OCI-M1 (cell line): ENCODE results near the gene RAB44.
"Not testable (repeated sequence)": the region's sequence is repeated elsewhere in the genome, so short reads cannot be mapped to it uniquely, and the experiment has no call there.

ENCODE experiments used
- DNase-seq: peaks from one replicate; lab custom pipeline; 2025; lab: John Stamatoyannopoulos, UW

The RAB44 gene

DNA sequence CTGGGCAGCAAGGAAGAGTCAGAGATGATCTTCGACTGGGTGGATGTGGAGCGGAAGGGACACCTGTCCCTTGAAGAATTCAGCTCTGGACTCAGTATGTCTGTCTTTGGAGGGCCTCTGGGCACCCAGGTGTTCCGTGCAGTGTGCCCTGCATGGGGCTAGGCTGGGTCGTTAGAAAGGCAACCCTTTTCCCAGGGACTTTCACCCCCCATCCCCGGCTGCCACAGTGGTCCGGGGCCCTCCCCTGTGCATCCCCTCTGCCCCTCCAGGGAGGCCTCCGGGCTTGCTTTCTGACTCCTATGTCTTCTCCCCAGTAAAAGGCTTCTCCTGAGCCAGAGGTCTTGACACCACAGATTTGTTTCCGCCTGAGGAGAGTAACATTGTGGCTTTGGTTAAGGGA lies 16.2 kb downstream of the RAB44 start:
- DNase-seq = no peak

DNA sequence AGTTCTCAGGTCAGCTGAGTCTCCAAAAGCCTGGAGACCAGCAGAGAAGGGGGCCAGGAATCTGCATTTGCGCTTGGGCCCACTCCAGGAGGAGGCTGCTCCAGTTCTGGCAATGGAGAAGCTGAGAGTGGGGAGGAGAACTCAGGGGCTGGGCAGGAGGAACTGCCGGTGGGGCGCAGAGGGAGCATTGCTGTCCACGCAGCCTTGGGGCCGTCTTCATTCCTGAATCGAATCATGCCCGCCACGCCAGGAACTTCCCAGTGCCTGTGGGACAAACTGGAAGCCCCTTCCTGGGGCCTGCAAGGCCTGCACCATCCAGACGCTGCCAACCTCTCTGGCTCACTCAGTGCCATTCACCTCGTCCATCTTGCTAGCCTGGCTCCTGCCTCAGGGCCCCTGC lies 16.9 kb downstream of the RAB44 start:
- no peak for DNase-seq

DNA sequence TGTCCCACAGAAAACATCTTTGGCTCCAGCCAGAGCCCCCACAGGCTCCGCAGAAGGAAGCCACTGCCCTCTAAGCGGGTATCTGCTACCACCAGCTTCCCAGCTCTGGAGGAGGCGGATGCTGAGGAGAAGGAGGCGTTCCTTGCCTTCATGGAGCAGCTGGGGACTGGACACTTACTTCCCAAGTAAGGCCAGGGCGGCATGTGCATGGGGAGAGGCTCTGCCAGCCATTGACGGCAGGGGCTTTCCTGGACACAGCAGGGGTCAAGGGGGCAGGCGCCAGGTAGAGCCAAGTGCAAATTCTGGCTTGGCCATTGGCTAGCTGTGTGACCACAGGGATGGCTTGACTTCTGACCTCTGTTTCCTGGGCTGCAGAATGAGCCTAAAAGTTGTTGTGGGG lies 17.8 kb downstream of the RAB44 start:
- no peak for DNase-seq

DNA sequence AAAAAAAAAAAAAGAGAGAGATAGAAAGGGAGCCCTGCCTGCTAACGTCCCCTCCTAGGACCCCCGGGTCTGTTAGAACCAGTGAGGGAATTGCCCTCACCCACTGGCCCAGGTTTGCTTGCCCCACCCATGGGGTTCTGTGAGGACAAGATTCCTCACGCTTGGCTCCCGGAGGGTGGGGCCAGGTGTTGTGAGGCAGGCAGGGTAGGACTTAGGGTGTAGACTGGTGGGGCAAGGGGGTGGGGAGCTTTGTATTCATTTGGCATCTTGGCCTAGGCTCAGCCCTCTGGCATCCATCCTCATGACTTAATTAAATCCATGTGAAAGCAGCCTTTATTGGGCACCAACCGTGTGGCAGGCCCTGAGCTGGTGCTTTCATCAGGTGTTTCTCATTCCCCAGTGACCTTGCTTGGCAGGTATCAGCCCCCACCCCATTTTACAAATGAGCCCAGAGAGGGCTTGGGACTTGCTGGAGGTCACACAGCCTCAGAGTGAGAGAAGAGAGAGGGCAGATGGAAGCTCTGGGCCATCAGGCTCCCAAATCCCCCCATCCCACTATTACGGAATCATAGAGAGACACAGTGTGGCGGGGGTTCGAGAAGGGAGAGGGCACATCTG lies 19.0 kb downstream of the RAB44 start:
- DNase-seq = no peak

DNA sequence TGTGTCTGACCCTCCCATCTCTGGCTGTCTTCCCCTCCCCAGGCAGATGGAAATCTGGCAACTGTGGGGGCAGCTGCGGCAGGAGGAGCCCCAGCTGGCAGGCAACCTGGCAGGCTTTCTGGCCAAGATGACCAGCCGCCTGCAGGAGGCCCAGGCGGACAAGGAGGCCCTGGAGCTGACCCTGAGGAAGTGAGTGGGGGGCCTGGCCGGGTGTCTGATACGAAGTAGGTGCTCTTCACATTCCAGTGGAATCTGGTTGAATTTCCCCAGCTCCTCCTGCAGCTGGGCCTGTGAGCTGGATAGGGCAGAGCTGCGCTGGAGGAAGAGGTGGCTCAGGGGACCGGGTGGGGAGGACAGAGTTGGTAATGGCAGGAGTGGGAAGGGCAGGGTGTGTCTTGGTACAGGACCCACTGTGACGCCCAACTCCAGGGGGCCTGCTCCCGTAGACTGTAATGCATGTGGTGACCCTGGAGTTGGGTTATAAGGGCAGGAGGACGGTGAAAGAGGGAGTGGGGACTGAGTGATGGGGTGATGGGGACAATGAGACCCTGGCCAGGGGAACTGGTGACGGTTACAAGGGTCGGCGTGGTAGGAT lies 19.7 kb downstream of the RAB44 start:
- no peak for DNase-seq

DNA sequence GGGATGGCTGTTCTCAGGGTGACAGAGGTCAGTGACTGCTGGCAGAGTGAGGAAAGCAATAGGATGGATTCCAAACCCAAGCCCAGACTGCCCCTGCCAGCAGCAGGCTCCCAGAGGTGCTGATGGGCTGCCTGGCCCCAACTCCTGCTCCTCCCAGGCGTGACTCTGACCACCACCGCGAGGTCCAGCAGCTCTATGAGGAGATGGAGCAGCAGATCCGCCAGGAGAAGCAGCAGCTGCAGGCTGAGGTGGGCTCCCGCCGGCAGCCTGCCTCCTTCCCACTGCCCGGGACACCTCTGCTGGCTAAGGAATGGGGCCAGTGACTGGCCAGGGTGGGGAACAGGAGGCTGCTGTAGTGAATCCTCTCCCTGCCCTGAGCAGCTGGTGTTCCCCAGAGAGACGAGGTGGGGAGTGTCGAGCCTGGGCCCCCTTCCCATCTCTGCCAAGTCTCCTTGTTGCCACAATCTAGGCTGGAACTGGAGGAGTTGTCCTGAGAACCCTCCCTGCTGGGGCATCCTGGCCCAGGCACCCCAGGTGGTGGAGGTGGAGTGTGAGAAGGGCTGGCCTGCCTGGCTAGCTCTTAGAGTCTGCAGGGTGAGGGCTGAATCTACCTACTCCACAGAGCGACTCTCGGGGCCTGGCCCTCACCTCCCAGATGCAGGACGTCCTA lies 20.4 kb downstream of the RAB44 start:
- DNase-seq = no peak

DNA sequence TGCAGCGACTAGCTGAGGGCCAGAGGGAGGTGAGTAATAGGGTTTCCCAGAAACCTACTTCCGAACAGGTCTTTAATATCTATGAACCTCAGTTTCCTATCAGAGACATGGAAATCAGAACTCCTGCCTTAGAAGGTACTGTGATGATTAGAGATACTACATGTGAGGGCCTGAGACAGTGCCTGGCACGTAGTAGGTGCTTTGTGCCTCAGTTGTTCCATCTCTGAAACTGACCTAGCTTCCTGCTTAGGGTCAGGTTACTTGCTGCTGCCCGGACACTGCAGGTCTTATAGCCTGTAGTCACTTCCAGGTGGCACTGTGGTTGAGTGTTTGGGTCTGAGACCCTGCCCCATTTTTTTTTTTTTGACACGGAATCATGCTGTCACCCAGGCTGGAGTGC lies 20.9 kb downstream of the RAB44 start:
- DNase-seq = no peak

DNA sequence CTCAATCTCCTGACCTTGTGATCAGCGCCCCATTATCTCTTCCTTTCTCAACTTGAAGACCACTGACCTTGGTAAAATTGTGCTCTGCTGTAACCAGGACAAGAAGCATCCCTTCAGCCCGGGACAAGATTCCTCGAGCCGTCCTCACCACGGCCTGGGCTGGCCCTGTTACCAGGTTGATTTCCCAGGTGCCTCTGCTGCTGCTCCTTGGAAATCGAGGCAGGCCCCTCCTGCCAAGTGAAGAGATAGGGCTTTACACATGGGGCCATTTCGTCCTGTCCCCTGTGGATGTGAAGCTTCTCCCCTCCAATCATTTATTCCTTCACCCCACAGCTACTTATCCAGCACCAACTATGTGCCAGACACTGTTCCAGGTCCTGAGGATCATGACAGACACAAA lies 21.5 kb downstream of the RAB44 start:
- DNase-seq = no peak

DNA sequence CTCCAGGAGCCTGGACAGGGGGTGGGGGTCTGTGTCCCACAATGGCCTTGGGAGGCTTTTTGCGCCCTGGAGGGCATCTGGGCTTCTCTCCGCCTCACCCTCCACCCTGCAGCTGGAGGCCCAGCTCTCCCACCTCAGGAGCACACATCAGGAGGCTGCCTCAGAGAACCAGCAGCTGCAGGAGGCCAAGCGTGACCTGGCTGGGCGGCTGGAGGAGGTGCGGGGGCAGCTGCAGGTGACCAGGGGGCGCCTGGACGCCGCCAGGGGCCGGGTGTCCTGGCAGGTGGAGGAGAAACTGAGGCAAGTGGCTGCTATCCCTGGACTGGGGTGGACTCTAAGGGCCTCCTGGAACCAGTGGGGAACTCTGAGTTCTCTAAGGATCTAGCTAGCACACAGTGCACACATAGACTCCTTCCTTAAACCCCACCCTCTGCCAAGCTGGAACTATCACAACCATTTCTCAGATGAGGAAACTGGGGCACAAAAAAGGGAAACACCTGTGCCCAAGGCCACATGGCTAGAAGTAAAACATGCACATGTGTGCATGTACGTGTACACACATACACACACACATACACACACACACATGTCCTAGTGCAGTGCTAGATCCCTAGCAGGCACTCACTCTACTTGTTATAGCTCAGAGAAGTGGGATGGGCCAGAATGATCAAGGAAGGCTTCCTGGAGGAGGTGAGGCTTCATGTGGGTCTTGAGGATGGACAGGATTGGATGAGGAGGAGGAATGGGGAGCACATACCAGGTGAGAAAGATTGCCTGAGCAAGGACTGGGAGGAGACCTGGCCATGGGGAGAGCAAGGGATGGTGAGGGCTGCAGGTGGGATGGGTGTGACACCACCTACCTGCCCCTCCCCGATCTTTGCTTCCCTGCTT lies 22.9 kb downstream of the RAB44 start:
- no peak for DNase-seq

DNA sequence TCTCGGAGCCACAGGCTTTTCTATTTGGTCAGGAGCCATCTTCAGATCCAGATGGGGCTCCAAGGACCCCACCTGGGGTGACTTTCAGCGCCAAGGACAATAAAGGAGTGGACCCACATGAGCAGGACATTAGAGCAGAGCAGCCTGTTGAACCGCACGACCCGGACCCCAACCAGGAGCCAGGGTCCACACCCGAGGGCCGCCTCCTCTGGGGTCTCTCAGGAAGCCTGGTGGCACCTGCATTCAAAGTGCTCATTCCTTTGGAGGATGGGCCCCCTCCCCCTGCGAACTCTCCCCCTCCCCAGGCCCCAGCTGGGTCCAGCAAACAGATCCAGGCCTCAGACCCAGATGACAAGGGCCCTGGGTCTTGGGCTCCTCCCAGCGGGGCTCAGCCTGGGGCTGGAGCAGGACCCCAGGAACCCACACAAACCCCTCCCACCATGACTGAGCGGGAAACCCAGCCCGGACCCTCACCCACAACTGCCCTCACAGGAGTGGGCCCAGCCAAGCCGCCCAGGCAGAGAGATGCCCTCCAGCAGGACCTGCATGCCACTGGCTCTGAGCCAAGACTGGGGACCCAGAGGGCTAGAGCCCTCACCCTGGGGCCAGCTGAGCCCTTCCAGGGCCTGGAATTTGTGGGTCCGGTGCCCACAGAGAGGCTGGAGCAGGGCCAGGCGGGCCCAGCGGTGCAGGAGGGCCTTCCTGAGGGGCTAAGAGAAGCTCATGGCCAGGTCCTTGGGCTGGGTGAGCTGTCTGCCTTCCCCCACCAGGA lies 23.9 kb downstream of the RAB44 start:
- no peak for DNase-seq

DNA sequence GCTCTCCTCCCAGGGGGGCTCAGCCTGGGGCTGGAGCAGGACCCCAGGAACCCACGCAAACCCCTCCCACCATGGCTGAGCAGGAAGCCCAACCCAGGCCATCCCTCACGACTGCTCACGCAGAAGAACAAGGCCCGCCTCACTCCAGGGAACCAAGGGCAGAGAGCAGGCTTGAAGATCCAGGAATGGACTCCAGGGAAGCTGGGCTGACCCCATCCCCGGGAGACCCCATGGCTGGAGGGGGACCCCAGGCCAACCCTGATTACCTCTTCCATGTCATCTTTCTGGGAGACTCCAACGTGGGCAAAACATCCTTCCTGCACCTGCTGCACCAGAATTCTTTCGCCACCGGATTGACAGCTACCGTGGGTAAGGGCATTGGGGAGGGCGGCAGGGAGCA lies 24.7 kb downstream of the RAB44 start:
- DNase-seq = no peak

DNA sequence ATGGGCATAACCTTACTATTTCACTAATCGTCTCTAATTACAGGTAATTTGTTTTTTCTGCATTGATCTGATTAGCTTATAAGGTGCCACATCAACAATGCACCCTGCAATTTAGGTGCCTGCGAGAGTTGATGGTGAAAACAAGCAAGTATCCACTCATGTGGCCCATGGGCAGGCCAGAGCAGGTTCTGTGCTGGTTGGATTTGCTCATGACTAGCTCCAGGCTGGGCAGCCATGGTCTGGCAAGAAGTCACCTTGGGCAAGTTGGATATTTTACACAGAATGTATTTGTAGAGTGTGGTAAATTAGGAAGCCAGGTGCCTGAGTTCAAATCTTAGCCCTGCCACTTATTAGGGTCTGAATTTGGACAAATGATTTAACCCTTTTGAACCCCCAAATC lies 25.3 kb downstream of the RAB44 start:
- no peak for DNase-seq

DNA sequence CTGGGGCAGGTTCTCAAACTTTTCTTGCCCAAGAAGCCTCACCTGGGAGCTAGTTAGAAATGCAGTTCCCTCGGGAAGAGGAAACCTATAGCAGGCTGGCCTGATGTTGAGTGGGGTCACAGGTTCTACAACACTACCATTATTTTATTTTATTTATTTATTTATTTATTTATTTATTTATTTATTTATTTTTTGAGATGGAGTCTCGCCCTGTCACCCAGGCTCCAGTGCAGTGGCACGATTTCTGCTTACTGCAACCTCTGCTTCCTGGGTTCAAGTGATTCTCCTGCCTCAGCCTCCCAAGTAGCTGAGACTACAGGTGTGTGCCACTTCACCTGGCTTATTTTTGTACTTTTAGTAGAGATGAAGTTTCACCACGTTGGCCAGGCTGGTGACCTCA lies 26.4 kb downstream of the RAB44 start:
- DNase-seq = not testable (repeated sequence)

DNA sequence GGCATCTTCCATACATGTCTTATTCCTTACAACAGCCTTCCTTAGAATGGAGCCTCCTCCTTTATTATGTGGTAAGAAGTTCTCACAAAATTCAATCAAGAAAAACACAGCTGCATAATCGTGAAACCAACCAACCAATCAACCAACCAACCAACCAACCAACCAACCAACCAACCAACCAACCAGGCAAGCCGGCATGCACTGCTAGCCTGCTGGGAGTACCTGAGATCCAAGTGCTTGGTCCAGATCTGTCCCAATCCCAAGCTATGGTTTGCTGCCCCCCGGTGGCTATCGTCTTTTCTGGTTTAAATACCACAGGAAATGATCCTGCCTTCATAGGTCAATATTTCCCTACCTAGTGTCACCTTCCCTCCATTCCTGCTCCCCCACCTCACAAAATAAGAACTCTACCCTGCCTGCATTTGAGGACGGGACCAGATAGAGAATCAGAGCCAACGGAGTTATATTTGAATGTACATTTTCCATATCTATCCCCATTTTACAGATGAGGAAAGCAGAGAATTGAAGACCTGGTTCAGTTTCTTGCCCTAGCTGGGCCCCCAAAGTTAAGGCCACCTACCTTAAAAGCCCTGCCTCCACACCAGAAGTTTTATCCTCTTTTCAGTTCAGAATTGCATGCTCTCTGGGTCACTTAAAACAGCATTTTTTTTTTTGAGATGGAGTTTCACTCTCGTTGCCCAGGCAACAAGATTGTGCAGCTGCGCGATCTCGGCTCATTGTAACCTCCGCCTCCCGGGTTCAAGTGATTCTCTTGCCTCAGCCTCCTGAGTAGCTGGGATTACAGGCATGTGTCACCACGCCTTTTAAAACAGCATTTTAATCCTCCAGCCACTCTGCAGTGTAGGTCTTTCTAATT lies 27.1 kb downstream of the RAB44 start:
- DNase-seq = peak; percentile 81

DNA sequence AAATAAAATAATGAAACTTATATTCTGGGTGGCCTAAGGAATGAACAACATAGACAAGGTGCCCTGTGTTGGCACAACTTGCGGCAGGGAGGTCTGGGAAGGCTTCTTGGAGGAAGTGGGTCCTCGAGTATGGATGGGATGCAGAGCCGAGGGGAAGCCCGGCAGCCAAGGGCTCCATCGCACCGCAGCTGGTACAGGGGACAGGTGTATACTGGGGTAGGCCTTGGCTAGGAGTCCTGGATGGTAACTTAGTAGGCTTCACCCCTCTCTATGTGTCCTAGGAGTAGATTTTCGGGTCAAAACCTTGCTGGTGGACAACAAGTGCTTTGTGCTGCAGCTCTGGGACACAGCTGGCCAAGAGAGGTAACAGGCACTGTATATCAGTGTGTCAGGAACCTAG lies 28.0 kb downstream of the RAB44 start:
- DNase-seq = no peak

DNA sequence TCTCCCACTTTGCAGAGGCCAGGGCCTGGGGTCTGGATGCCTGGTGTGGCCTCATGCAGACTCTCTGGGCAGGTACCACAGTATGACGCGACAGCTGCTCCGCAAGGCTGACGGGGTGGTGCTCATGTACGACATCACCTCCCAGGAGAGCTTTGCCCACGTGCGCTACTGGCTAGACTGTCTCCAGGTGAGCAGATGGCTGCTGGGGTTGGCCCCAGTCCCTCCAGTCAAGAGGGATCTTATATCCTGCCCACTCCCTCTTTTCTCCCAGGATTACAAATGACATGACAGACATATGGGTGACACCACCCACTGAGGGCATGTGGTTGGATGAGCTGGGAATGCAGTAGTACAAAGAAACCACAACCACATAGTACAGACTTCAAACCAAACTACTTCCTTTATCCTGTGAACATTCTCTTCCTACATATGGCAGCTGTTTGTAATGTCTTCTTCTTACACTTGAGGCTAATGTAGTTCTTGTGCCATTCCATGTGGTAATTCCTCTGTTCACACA lies 29.9 kb downstream of the RAB44 start:
- DNase-seq = no peak

DNA sequence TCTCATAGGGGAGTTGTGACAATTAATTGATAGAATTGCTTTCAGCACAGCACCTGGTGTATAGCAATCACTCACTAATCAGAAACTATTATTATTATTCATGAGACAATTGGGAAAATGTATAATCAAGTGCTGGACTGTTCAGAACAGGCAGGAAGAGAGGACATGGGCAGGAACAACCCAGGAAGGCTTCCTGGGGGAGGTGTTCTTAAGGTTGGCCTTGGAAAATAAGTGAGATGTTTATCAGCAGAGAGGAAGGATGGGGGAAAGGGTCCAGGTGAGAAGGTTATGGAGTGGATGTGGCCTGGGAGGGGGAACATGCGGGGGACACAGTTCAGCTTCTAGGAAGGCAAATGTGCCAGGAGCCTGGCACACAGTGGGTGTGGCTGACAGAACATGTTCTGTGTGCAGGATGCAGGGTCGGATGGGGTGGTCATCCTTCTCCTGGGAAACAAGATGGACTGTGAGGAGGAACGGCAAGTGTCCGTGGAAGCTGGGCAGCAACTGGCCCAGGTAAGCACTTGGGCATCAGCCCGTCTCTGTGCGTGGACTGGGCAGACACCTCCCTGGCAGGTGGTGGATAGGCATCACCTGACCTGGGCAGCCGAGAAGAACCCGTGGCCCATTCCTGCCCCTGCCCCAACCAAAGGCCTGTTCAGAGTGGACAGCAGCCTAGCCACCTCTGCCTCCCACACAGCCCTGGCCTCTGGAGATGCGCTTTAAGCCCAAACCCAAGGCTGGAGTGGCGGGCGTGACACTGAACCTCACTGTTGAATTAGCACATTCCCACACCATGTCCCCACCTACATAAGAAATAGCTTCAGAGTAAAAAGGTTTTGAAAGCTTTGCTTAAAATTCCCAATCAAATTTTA lies 30.9 kb downstream of the RAB44 start:
- DNase-seq = no peak

DNA sequence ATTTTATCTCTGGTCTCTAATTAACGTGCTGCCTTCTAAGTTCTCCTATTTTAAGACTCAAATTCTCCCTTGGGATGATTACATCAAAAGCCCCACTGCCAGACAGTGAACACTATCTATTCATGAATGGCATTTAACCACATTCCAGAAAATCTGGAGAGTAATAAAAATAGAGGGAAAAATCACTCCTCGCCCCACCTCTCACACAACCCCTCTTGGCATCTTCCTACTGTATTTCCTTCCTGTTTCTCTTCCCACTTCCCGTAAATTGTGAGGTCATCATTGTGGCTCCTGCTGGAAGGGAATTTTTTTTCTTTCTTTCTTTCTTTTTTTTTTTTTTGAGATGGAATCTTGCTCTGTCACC lies 31.5 kb downstream of the RAB44 start:
- no peak for DNase-seq

DNA sequence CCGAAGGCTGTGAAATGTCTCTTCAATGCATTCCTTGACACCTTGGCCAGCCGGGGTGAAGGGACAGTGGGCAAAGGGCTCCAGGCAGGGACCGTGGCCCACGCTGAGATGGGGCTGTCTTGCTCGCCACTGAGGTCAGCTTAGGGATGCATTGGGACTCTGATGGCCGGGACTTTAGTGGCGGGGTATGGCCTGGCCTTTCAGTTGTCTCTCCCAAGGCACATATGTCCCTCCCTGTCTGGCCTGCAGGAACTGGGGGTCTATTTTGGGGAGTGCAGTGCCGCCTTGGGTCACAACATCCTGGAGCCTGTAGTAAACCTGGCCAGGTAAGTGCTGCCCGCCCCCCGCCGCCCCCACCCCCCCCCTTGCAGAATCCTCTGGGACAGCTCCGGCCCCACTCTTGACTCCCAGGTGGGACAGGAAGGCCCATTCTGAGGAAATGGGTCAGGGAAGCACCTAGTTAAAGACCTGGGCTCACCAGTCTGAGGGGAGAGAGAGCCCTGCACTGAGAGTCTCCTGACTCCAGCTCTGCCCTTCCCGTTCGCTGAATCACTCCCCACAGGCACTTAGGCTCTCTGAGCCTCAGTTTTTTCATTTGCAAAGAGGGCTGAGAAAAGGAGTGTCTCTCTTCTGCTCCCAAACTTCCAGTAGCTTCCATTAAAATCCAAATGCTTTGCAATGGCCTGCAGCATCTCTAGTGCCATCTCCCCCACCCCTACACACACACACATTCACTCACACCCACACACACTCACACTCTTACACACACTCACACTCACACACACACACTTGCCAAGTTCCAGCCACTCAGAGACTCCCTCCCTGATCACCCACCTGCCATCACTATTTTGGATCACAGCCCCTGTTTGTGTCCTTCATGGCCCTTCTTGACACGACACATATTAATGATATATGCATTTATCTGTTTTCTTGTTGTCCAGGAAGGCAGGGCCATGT lies 33.1 kb downstream of the RAB44 start:
- no peak for DNase-seq
